H1 (cell line): ENCODE measurements around the gene BTBD10. TPM values are rescaled to one million over a fixed set of nuclear protein-coding genes. Genes with fewer than 3 reads are reported as not detected.

ENCODE experiments used
- CTCF ChIA-PET: fragments of 300-600 bp; sonication (Branson Sonifier 250); formaldehyde crosslinking; loops from one replicate; lab custom pipeline; 2021; ENCODE audit not compliant: partially characterized antibody; lab: Charles Lee
- POLR2A ChIA-PET: fragments of 300-600 bp; sonication (Branson Sonifier 250); formaldehyde crosslinking; loops from one replicate; lab custom pipeline; 2021; ENCODE audit warnings: inconsistent platforms; ENCODE audit not compliant: partially characterized antibody; lab: Charles Lee
- DNase-seq, 2 experiments: peaks; one replicate each; pipeline versions ENCODE4 v3.0.0 to v3.0.0-alpha.2; 2010 to 2022; ENCODE audit warnings: low spot score in 2 of 2, low read depth in 1 of 2, mixed read lengths in 1 of 2
- FAIRE-seq: peaks from 2 replicates; lab custom pipeline; 2011; peaks lifted over from hg19 to GRCh38; lab: Jason Lieb, UNC
- H2AFZ ChIP-seq: 2 replicates; pipeline ENCODE4 v1.8.1; 2012; ENCODE audit warnings: low read length, inconsistent platforms
- H2AK5ac ChIP-seq: 2 replicates; pipeline ENCODE4 v1.6.1; 2013; ENCODE audit warnings: low read depth, low read length
- H2BK120ac ChIP-seq: replicated peaks from 2 replicates; pipeline ENCODE3; 2013; ENCODE audit warnings: low read depth, low read length, inconsistent platforms
- H2BK12ac ChIP-seq: 2 replicates; pipeline ENCODE4 v1.6.1; 2013; ENCODE audit warnings: low read depth, low read length
- H2BK15ac ChIP-seq: 2 replicates; pipeline ENCODE4 v1.6.1; 2013; ENCODE audit warnings: low read length
- H2BK20ac ChIP-seq: 2 replicates; pipeline ENCODE4 v1.6.1; 2013; ENCODE audit warnings: low read length
- H2BK5ac ChIP-seq: 2 replicates; pipeline ENCODE4 v1.6.1; 2013; ENCODE audit warnings: low read depth, low read length
- H3K14ac ChIP-seq: 2 replicates; pipeline ENCODE4 v1.6.1; 2013; ENCODE audit warnings: inconsistent platforms; ENCODE audit not compliant: insufficient read length
- H3K18ac ChIP-seq: 2 replicates; pipeline ENCODE4 v1.6.1; 2013; ENCODE audit warnings: low read length; ENCODE audit errors: extremely low read depth
- H3K23ac ChIP-seq: 2 replicates; pipeline ENCODE4 v1.6.1; 2013; ENCODE audit warnings: inconsistent platforms; ENCODE audit not compliant: insufficient read length
- H3K23me2 ChIP-seq: 2 replicates; pipeline ENCODE4 v1.6.1; 2013; ENCODE audit warnings: low read depth, low read length
- H3K27ac ChIP-seq: 2 replicates; pipeline ENCODE4 v1.6.1; 2011; ENCODE audit warnings: low read depth, low read length, inconsistent platforms
- H3K27me3 ChIP-seq, 4 experiments: replicated peaks in 1 of 4; 1 replicate in 1 of 4; 2 replicates in 3 of 4; pipeline versions ENCODE4 v1.6.1 to v1.8.1; 2011 to 2013; ENCODE audit warnings: low read length in 3 of 4, mild to moderate bottlenecking in 3 of 4, inconsistent platforms in 2 of 4, mixed read lengths in 2 of 4, moderate library complexity in 1 of 4; ENCODE audit not compliant: control insufficient read depth in 3 of 4, insufficient read depth in 3 of 4; ENCODE audit errors: extremely low read depth in 1 of 4
- H3K36me3 ChIP-seq, 4 experiments: 2 replicates each; pipeline versions ENCODE4 v1.6.1 to v1.8.1; 2011 to 2013; ENCODE audit warnings: mild to moderate bottlenecking in 4 of 4, low read length in 3 of 4, moderate library complexity in 2 of 4, control low read depth in 1 of 4, inconsistent platforms in 1 of 4; ENCODE audit not compliant: insufficient read depth in 4 of 4, control insufficient read depth in 2 of 4
- H3K4ac ChIP-seq: replicated peaks from 2 replicates; pipeline ENCODE3; 2013; ENCODE audit warnings: low read length, low read depth, mixed read lengths, inconsistent platforms; ENCODE audit not compliant: insufficient read length
- H3K4me1 ChIP-seq, 4 experiments: replicated peaks in 1 of 4; 1 replicate in 1 of 4; 2 replicates in 3 of 4; pipeline versions ENCODE4 v1.6.1 to v1.8.1; 2011 to 2013; ENCODE audit warnings: low read length in 3 of 4, inconsistent platforms in 2 of 4, mixed read lengths in 1 of 4; ENCODE audit not compliant: insufficient read depth in 4 of 4, control insufficient read depth in 3 of 4
- H3K4me2 ChIP-seq, 2 experiments: 2 replicates each; pipeline versions ENCODE4 v1.6.1 to v1.8.1; 2011 to 2013; ENCODE audit warnings: low read depth in 2 of 2, low read length in 2 of 2, control low read depth in 1 of 2, inconsistent platforms in 1 of 2, mild to moderate bottlenecking in 1 of 2; ENCODE audit not compliant: insufficient read depth in 1 of 2
- H3K4me3 ChIP-seq, 4 experiments: fragments of 200-600, 300-600 bp in 1 of 4; sonication (generic), shearing (Covaris generic), sonication (Bioruptor Twin) in 1 of 4; 2 replicates each; pipeline versions ENCODE4 v1.5.1 to v1.8.1; 2011 to 2016; ENCODE audit warnings: low read length in 4 of 4, low read depth in 3 of 4, control low read depth in 2 of 4, inconsistent platforms in 2 of 4, mild to moderate bottlenecking in 2 of 4, mixed read lengths in 1 of 4, moderate library complexity in 1 of 4; ENCODE audit not compliant: insufficient read depth in 2 of 4; ENCODE audit errors: extremely low read depth in 1 of 4
- H3K56ac ChIP-seq: replicated peaks from 2 replicates; pipeline ENCODE3; 2013; ENCODE audit warnings: low read depth, mild to moderate bottlenecking, mixed read lengths, low read length, inconsistent platforms; ENCODE audit not compliant: insufficient read length
- H3K79me1 ChIP-seq: 2 replicates; pipeline ENCODE4 v1.6.1; 2013; ENCODE audit warnings: low read depth, low read length, control low read depth
- H3K79me2 ChIP-seq, 2 experiments: 2 replicates each; pipeline versions ENCODE4 v1.6.1 to v1.8.1; 2012 to 2013; ENCODE audit warnings: low read length in 2 of 2, mild to moderate bottlenecking in 2 of 2, inconsistent platforms in 1 of 2; ENCODE audit not compliant: insufficient read depth in 2 of 2, control insufficient read depth in 1 of 2
- H3K9ac ChIP-seq, 4 experiments: replicated peaks in 1 of 4; 1 replicate in 1 of 4; 2 replicates in 3 of 4; pipeline versions ENCODE4 v1.6.1 to v1.8.1; 2011 to 2013; ENCODE audit warnings: low read depth in 3 of 4, low read length in 3 of 4, control low read depth in 2 of 4, mild to moderate bottlenecking in 2 of 4, moderate library complexity in 2 of 4, inconsistent platforms in 1 of 4; ENCODE audit errors: extremely low read depth in 1 of 4
- H3K9me3 ChIP-seq, 2 experiments: 2 replicates each; pipeline versions ENCODE4 v1.6.1 to v1.8.1; 2012 to 2013; ENCODE audit warnings: mild to moderate bottlenecking in 2 of 2, moderate library complexity in 2 of 2, control low read depth in 1 of 2, inconsistent platforms in 1 of 2, low read depth in 1 of 2, low read length in 1 of 2, mixed read lengths in 1 of 2; ENCODE audit not compliant: insufficient read depth in 2 of 2
- H4K20me1 ChIP-seq, 2 experiments: replicated peaks in 1 of 2; 2 replicates each; pipeline versions ENCODE3 to v1.8.1; 2011 to 2013; ENCODE audit warnings: inconsistent platforms in 2 of 2, low read length in 2 of 2, mild to moderate bottlenecking in 1 of 2; ENCODE audit not compliant: insufficient read depth in 2 of 2, control insufficient read depth in 1 of 2
- H4K5ac ChIP-seq: 2 replicates; pipeline ENCODE4 v1.6.1; 2013; ENCODE audit warnings: low read length, low read depth, mixed read lengths, inconsistent platforms; ENCODE audit not compliant: insufficient read length
- H4K8ac ChIP-seq: 2 replicates; pipeline ENCODE4 v1.8.0; 2013; ENCODE audit warnings: mild to moderate bottlenecking, moderate library complexity, low read length, inconsistent platforms; ENCODE audit not compliant: insufficient read depth; ENCODE audit errors: extremely low read depth
- H4K91ac ChIP-seq: replicated peaks from 2 replicates; pipeline ENCODE3; 2013; ENCODE audit warnings: low read length, mixed read lengths, inconsistent platforms; ENCODE audit not compliant: insufficient read length
- CBX5 ChIP-seq: fragments of 300-800, 300-1000 bp; sonication (generic); IDR thresholded peaks from 2 replicates; pipeline ENCODE4 v1.7.1; 2016; ENCODE audit warnings: antibody characterized with exemption, low read length, low read depth
- CBX8 ChIP-seq: fragments of 300-800, 300-1000 bp; sonication (generic); IDR thresholded peaks from 2 replicates; pipeline ENCODE4 v1.7.1; 2016; ENCODE audit warnings: low read depth, low read length, borderline replicate concordance
- EZH2 ChIP-seq: fragments of 200-600 bp; sonication (generic); IDR thresholded peaks from 2 replicates; pipeline ENCODE4 v1.7.1; 2012; ENCODE audit warnings: low read depth, mild to moderate bottlenecking, moderate library complexity, low read length, inconsistent platforms; ENCODE audit not compliant: severe bottlenecking
- NRF1 ChIP-seq: IDR thresholded peaks from 2 replicates; pipeline ENCODE4 v1.6.1; 2011; ENCODE audit warnings: mild to moderate bottlenecking, low read depth, low read length, improper control_type of control experiment
- POLR2AphosphoS5 ChIP-seq: IDR thresholded peaks from 2 replicates; pipeline ENCODE4 v1.6.1; 2011; ENCODE audit warnings: low read depth, low read length
- SP2 ChIP-seq: IDR thresholded peaks from 2 replicates; pipeline ENCODE4 v1.6.1; 2012; ENCODE audit warnings: mild to moderate bottlenecking, low read length, inconsistent platforms
- TAF7 ChIP-seq: optimal IDR thresholded peaks from 2 replicates; pipeline ENCODE3; 2011; ENCODE audit warnings: low read depth, mild to moderate bottlenecking, inconsistent platforms, low read length, moderate library complexity, borderline replicate concordance
- TCF12 ChIP-seq: IDR thresholded peaks from 2 replicates; pipeline ENCODE4 v1.6.1; 2011; ENCODE audit warnings: low read depth, mild to moderate bottlenecking, low read length
- ZNF274 ChIP-seq: IDR thresholded peaks from 2 replicates; pipeline ENCODE4 v1.7.0; 2012; ENCODE audit warnings: low read length, borderline replicate concordance; ENCODE audit errors: extremely low read depth
- WGBS, 2 experiments: shearing (Covaris generic) in 1 of 2; methylation state at CpG; one replicate each; pipeline versions ENCODE4 v1.1.6 to v1.1.7; 2013 to 2015; ENCODE audit warnings: low lambda C conversion rate in 2 of 2, mixed read lengths in 2 of 2, inconsistent platforms in 1 of 2, low coverage in 1 of 2, missing lambda C conversion rate in 1 of 2; ENCODE audit not compliant: insufficient replicate concordance in 2 of 2, insufficient coverage in 1 of 2, insufficient read length in 1 of 2; ENCODE audit errors: extremely low coverage in 1 of 2, missing lambda C conversion rate in 1 of 2; 5-methylcytosine and 5-hydroxymethylcytosine counted together
- polyA plus RNA-seq, 7 experiments: library from polyadenylated mRNA; depleted of rRNA in 3 of 7; stranded (reverse) in 5 of 7; unstranded in 2 of 7; fragments of >200 nt in 5 of 7; fragments of 200-250 nt in 2 of 7; gene quantifications; 1 replicate in 5 of 7; 2 replicates in 1 of 7; 4 replicates in 1 of 7; pipeline versions ENCODE4 v1.2.1 to v1.2.3, GENCODE V29; 2011 to 2013; ENCODE audit warnings: missing spikeins in 2 of 7, mixed read lengths in 2 of 7
- total RNA-seq: library from RNA; stranded (reverse); fragmentation: NEBNext Ultra II Directional; extraction: Animal tissue kit (Norgen Biotek cat#: 25700); gene quantifications from 2 replicates; pipeline ENCODE4 v1.2.1, GENCODE V29; 2021
- TF ChIP-seq, protein P1 (sequence below): IDR thresholded peaks from 2 replicates; pipeline ENCODE4 v1.6.1; 2012; ENCODE audit warnings: low read length, inconsistent platforms

The BTBD10 gene
- total and polyA plus RNA-seq, 2 of the 8 experiments (the other 6 are each of a cell fraction or from before 2014, with no cell fraction given): 13.8 to 22.2 TPM

DNA sequence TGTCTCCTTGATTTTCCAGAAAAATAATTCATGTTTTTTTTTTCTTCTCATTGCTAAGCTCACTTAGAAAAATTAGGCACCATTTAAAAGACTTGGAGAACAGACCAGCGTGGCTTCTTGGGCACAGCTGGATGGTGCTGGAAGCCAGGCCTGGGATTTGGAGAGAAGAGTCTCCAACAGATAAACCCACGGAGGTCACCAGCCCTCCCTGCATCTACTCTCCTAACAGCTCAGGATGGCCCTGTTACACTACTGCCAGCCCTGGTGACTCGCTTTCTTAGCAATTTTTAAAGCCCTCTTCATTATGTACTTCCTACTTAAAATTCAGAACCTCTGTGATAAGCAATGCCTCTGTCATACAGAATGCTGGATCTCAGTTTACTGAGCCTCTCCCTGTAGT is 31.0 kb upstream of the BTBD10 start:
- H3K23me2 ChIP-seq: no peaks in the 10 kb centered on the region
- ChIA-PET CTCF (interaction anchor here (1.1 kb wide), 2 partner anchors 41 to 109 kb away, joined by 3 to 4 read pairs; no protein-coding TSS in a partner anchor), POLR2A (no interaction called here)
- H3K27ac ChIP-seq: no peak overlapping the region
- WGBS, 2 experiments: 72% methylated on average over 3 of the region's 3 CpGs; no CpG with 5 or more reads in 1 of the 2 experiments
- H3K56ac ChIP-seq: no peak overlapping the region
- H3K14ac ChIP-seq: no peak overlapping the region
- no peak overlapping the region for H3K18ac ChIP-seq
- H3K9me3 ChIP-seq: no peaks in the 10 kb centered on the region
- no peak overlapping the region for H4K8ac ChIP-seq
- no peak overlapping the region for H2AK5ac ChIP-seq
- no peak overlapping the region for H3K4me2 ChIP-seq
- no peaks in the 10 kb centered on the region for H3K27me3 ChIP-seq
- H3K9ac ChIP-seq: no peak overlapping the region
- no peak for FAIRE-seq
- H3K4me3 ChIP-seq: no peak overlapping the region
- no peaks in the 10 kb centered on the region for H4K20me1 ChIP-seq
- H3K79me2 ChIP-seq: no peaks in the 10 kb centered on the region
- no peak overlapping the region for H2BK15ac ChIP-seq
- H3K23ac ChIP-seq: no peak overlapping the region
- H3K4ac ChIP-seq: no peak overlapping the region
- H2BK20ac ChIP-seq: no peak overlapping the region
- H3K79me1 ChIP-seq: no peaks in the 10 kb centered on the region
- no peaks in the 10 kb centered on the region for H3K36me3 ChIP-seq
- no peak overlapping the region for H2BK120ac ChIP-seq
- no peak overlapping the region for H4K5ac ChIP-seq
- no peak overlapping the region for H2BK5ac ChIP-seq
- H2AFZ ChIP-seq: no peak overlapping the region
- no peaks in the 10 kb centered on the region for H3K4me1 ChIP-seq
- H2BK12ac ChIP-seq: no peak overlapping the region
- DNase-seq: no peak
- no peak overlapping the region for H4K91ac ChIP-seq
- TF ChIP-seq CBX5: no peak
- TF ChIP-seq POLR2AphosphoS5: no peak
- TF ChIP-seq SP2: no peak
- no peak for TF ChIP-seq CBX8
- no peak for TF ChIP-seq NRF1
- TF ChIP-seq, protein P1, sequence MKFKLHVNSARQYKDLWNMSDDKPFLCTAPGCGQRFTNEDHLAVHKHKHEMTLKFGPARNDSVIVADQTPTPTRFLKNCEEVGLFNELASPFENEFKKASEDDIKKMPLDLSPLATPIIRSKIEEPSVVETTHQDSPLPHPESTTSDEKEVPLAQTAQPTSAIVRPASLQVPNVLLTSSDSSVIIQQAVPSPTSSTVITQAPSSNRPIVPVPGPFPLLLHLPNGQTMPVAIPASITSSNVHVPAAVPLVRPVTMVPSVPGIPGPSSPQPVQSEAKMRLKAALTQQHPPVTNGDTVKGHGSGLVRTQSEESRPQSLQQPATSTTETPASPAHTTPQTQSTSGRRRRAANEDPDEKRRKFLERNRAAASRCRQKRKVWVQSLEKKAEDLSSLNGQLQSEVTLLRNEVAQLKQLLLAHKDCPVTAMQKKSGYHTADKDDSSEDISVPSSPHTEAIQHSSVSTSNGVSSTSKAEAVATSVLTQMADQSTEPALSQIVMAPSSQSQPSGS: no peak
- no peak for TF ChIP-seq EZH2
- TF ChIP-seq TCF12: no peak
- no peak for TF ChIP-seq TAF7
- TF ChIP-seq ZNF274: no peak
